Activated T-cell treated with anti-CD3 and anti-CD28 coated beads for 4 hours (primary cell): ENCODE data around the gene LRP2BP.
"Not testable (repeated sequence)": the region's sequence is repeated elsewhere in the genome, so short reads cannot be mapped to it uniquely, and the experiment has no call there.

Experiments
- DNase-seq: peaks from one replicate; pipeline ENCODE4 v3.0.0-alpha.2; 2020

Gene LRP2BP

GRCh38 chr4:185358959-185359358, 36.8 kb downstream of the LRP2BP start:
- no peak for DNase-seq

- no peak for DNase-seq
Measured at GRCh38 chr4:185358514-185358913, 37.2 kb downstream of the LRP2BP start.

GRCh38 chr4:185357733-185358440, 37.8 kb downstream of the LRP2BP start:
- no peak for DNase-seq

GRCh38 chr4:185357211-185357610, 38.5 kb downstream of the LRP2BP start:
- no peak for DNase-seq

DNA sequence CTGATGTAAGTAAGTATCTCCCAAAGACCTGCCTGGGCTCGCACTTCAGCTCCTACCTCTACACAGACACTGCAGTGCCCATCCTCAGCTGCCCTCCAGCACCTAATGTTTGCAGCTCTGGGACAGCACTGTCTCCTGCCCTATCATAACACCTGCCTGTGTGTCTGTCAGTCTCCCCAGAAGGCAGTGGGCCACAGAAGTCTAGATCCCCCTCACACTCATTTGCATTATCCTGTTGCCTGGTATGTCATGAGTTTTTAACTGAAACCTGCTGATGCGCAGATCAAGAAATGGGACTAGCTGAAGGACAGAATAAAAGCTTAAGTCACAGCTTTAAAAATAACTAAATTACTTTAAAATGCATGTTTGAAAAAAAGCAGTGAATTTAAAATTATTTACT, 43.0 kb downstream of the LRP2BP start:
- no peak for DNase-seq

- DNase-seq: no peak
Measured at GRCh38 chr4:185352202-185352601, 43.5 kb downstream of the LRP2BP start.

DNA sequence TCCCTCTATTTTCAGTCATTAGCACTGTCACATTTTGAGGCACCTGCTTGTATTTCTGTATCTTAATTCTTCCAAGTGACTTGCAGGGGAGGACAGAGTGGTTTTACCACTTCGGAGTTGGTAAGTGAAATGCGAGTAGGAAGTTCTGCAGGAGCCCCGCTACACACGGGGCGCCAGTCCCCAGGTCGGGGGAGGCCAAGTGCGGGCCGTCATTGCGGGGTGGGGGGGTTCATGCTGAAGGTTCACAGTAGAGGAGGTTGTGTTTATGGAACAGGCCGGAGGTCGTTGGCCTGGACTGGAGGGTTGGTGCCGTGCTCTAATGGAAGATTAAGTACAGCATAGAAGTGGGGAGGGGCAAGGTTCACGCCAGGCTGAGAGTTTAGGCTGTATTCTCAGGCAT, 44.0 kb downstream of the LRP2BP start:
- DNase-seq: no peak

DNA sequence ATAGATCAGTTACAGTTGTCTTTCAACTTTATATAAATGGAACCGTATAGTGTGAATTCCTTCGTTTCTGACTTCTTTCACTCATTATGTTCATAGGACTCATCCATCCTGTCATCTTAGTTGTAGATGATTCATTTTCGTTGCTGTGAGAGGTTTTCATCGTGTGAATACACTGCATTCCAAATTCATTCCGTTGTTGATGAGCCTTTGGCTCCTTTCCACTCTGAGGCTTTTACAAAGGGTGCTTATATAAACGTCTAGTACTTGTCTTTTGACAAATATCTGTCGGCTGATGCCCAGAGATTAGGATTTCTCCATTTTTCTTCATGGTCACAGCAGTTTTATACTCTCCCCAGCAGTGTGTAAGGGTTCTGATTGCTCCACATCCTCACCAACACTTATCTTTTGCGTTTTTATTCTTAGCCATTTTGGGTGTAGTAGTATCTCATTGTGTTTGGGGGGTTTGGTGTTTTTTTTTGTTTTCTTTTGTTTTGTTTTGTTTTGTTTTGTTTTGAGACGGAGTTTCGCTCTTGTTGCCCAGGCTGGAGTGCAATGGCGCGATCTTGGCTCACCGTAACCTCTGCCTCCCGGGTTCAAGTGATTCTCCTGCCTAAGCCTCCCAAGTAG, 48.6 kb downstream of the LRP2BP start:
- DNase-seq: no peak

DNA sequence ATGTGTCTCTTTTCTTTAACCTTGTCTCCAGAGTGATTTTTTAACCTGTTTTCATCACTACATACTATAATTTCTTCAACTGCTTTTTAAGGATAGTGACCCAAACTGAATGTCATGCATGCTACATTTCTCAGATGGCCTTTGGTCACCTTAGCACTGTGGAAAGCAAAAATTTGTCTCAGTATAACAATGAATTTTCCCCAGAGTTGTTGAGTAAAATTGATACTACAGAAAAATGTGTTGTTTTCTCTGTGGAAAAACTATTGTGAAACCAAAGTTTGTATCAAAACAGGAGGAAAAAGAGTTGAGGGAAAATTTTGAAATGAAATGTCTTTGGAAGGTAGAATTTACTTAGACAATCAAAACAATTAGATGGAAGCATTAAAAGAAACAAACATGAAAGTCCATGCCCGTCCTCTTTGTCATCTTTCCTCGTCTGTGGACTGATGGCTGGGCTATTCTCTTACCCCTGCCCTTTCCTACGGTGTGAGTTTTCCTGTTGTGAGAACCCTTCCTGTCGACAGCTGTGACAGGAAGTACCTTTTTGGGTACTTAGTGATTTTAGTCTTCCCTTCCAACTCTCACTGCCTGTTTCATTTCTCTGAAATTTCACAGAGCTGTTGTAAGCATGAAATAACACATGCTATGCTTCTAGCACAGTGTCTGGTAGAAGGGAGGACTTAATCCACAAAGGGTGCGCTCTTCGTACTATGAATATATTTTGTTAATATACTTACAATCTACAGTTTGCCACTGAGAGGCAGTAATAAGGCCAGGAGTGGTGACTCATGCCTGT, 50.8 kb downstream of the LRP2BP start:
- DNase-seq: no peak

- no peak for DNase-seq
Measured at GRCh38 chr4:185343726-185344581, 51.8 kb downstream of the LRP2BP start.

DNA sequence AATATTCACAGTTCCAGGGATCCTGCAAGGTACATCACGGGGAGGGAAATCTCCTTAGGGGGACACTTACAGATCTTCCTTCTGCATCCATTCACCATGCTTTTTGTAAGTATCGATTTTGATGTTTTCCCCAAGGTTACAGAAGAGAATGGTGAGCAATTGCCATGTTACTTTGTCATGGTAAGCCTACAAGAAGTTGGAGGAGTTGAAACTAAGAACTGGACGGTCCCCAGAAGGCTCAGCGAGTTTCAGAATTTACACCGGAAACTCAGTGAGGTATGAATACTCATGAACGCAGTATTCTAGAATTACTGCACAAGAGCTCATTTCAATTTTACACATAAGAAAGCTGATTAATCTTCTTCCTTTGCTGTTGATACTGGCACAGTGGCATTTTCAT, 53.9 kb downstream of the LRP2BP start:
- DNase-seq: no peak

GRCh38 chr4:185341377-185341776, 54.3 kb downstream of the LRP2BP start:
- no peak for DNase-seq

DNA sequence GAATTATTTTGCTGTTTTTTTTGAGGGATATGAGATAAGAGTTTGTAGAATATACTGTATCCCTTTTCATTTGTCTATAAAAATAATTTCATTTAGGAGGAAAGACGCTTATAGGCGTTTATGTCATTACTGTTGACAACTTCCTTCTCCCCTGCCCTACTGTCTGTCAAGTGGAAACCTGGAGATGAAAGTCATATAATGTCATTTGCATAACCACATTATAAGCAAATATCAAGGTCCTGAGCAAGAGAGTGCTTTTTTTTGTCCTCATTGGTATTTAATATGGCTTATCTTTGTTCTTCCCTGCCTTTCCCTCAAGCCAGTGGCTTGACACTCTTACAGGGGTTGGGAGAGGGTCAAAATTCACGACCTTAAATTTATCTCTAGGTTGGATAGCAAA, 55.8 kb downstream of the LRP2BP start:
- no peak for DNase-seq

GRCh38 chr4:185335579-185335978, 60.1 kb downstream of the LRP2BP start:
- no peak for DNase-seq

DNA sequence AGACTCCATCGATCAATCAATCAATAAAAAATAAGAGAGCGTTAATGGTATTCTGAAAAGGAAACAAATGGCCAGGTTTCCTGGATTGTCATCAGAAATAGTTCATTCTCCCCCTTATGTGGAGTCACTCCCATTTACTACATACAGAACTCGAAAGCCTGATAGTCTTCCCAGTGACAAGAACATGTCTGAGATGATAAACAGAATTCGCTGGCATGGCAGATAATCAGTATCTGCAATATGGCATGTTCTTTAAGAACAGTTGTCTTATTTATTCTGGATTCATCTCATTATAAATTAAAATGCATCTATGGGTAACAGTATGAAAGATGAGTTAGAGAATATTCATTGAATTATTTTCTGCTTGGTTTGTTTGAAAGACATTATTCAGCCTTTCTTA, 61.4 kb downstream of the LRP2BP start:
- no peak for DNase-seq

DNA sequence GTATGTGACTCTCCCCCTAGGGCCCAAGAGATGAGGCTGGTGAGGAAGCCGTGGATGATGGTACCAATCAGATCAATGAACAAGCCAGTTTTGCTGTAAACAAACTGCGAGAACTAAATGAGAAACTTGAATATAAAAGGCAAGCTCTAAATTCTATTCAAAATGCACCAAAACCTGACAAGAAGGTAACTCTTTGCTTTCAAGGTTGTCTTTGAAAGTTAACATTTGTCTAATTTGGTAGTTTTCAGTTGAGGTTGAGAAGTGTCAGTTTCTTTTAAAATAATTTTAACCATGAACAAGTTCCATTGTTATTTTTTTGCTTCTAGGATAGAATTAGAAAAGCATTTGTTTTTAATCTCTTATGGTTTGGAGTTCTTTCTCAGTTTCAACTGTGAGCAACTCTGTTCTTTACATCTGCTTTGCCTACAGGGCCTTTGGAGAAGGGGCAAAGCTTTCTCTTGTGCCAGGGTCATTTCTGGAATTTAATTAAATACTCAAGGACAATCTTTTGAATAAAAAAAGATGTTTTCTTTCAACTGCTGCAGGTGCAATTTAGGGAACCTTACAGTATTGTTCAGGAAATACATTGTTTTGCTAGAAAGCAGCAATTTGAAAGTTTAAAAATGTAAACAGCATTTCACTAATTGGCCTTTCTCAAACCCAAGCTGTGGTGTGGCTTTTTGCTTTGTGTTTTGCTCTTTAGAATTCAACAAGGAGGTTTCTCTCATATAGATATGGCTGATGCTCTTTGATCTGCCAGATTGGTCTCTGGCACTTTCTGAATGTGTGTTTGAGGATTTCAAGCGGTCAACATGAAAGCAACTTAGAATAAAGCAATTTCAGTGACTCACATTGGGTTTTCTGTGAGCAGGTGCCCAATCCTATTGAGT, 62.9 kb downstream of the LRP2BP start:
- no peak for DNase-seq

- DNase-seq: not testable (repeated sequence)
Measured at GRCh38 chr4:185329879-185330510, 65.7 kb downstream of the LRP2BP start.

DNA sequence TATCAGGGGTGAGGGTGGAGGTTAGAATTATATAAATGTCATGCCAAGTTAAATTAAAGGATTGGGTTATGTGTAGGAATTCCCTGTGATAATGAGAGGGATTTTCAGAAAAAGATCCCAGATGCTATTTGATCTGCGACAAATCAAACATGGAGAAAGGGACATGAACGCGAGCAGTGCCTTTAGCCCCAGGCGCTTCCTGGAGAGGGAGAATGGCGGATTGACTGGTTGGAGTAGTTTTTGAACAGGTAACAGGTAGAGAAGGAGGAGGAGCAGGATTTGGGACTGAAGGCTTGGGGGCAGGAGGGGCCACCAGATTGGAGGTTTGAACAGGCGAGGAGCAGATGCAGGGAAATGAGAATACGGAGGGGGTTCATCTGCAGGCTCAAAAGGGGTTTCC, 67.1 kb downstream of the LRP2BP start:
- no peak for DNase-seq

- not testable (repeated sequence) for DNase-seq
Measured at GRCh38 chr4:185325721-185326120, 70.0 kb downstream of the LRP2BP start.

DNA sequence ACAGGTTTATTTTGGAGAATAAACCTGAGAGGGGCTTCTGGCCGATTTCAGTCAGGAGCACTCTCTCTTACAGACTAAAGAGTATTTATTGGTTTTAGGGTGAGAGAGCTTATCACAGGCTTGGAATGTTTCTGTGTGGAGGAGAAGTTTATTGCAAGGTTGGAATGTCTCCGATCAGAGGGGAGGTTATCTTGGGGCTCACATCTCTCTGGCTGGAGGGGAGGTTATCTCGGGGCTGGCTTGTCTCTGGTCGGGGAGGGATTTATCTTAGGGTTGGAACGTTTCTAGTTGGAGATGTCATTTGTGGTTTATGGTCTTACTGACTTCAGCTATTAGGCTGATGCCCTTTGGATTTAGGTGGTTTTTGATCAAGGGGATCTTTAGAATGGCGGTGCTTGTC, 71.4 kb downstream of the LRP2BP start:
- DNase-seq: not testable (repeated sequence)

- no peak for DNase-seq
Measured at GRCh38 chr4:185323606-185324005, 72.1 kb downstream of the LRP2BP start.
